Stimulated activated CD4-positive, alpha-beta T cell treated with anti-CD3 and anti-CD28 coated beads, Interleukin-4, amount 100 ng/mL, for 4 hours (primary cell): ENCODE data around the gene FBXO2.
"Not testable (repeated sequence)": the region's sequence is repeated elsewhere in the genome, so short reads cannot be mapped to it uniquely, and the experiment has no call there.

ENCODE experiments used
- DNase-seq, 2 experiments: peaks; one replicate each; pipeline ENCODE4 v3.0.0-alpha.2; 2020

The FBXO2 gene

DNA sequence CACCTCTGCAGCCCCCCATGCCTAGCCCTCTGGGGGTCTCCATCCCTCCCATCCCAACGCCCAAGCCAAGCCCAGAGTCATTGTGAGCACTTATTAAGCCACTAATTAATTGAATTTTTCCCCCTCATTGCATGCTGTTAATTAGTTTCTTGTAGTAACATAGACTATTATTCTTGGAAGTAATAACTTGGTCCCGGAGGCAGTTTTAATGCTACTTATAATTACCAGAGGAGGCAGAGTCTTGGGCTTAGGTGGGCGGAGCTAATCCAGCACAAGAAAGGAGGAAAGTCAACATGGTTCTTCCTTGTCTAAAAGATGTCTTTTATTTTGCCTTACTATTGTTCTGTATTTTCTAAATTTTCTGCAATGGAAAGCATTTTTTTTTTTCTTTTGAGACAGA lies 27.7 kb downstream of the FBXO2 start:
- DNase-seq: no peak

DNA sequence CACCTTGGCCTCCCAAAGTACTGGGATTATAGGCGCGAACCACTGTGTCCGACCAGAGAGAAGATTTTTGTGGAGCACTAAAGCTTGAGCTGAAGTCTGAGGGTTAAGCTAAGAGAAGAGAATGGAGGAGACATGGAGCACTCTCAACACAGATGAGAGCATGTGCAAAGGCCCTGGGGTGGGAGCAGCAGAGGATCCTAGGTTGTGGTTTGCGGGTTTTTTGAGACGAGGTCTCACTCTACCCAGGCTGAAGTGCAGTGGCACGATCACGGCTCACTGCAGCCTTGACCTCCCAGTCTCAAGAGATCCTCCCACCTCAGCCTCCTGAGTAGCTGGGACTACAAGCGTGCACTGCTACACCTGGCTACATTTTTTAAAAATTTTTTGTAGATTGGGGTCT lies 30.5 kb downstream of the FBXO2 start:
- DNase-seq: no peak

DNA sequence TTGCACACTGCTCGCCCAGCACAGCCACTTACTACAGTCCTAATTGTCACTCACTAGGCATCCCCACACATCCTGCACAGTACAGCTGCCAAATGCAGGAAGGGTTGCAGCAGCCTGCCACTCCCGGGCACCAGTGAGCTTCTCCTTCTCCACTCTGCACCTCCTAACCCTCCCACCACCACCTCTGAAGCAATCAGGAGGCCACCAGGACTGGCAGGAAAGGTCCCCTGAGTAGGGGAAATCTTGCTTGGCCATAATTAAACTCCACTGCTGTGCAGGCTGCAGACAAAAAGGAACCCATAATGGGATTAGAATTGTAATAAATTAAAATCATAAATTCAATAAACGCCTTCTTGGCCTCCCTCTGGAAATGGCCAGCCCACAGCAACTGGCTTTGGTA lies 31.8 kb downstream of the FBXO2 start:
- DNase-seq: no peak

DNA sequence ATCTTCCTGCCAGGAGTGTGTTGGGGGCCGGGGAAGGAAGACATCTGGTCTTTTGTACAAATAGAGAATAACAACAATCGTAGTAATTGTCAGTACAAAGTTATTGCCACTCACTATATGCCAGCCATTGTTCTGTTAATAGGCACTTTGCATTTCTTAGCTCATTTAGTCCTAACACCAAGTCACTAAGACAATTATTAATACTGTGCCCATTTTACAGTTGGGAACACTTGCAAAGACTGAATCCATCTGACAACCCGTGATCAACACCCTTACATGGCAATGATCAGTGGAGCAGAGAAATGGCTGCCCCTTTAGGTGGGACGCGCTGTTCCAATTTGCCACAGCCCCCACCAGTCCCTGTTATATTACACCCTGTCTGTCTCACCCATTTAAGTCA lies 33.3 kb downstream of the FBXO2 start:
- no peak for DNase-seq

DNA sequence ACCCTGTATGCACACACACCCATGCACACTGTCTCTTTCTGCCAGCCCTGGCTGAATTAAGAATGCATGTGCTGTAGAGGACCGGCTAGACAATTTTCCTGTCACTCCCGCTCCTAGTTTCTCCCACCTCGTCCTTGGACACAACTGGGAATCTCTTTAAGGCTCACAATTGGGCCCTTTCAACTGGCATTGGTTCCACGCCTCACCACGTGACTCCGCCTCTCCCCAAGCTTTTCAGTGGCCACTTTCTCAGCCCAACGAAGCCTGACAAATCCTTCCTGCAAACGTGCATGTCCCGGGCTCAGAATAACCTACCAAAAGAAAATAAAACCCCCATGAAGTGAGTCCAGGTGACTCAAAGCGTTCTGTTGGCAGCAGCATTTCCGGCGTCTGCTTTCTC lies 33.8 kb downstream of the FBXO2 start:
- DNase-seq: no peak

DNA sequence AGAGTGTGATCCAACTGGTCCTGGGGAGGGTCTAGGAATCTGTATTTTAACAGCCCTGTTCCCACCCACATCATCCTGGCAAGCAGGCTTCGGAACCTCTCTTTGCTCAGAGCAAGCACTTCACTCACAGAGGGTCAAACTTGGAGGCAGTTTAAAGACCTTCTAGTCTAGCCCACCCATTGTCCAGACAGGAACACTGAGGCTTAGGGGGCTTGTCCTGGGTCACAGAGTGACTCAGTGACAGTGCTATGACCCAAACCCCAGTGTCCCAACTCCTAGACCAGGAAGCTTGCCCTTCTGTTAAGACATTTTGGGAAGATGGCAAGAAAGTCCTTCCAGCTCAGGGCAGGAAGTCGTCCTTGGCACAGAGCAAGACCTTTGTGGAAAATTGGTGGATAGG lies 36.5 kb downstream of the FBXO2 start:
- no peak for DNase-seq

DNA sequence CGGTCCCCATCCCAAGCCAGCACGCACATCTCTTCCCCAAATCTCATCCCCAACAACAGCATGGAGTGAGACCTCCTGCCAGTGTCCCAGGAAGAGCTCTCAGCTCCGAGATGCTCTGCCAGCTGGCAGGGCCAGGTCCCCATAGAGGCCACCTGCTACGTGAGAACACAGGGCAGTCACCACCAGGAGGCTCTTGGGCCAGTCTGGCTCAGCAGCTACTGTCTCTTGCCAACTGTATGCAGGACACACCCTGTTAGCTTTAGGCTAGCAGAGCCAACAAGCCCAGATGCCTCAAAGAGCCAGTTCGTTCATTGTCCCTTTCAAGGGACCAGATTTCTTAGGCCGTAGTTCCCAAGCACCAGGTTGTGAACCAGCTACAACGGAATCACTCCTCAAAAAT lies 36.9 kb downstream of the FBXO2 start:
- no peak for DNase-seq

DNA sequence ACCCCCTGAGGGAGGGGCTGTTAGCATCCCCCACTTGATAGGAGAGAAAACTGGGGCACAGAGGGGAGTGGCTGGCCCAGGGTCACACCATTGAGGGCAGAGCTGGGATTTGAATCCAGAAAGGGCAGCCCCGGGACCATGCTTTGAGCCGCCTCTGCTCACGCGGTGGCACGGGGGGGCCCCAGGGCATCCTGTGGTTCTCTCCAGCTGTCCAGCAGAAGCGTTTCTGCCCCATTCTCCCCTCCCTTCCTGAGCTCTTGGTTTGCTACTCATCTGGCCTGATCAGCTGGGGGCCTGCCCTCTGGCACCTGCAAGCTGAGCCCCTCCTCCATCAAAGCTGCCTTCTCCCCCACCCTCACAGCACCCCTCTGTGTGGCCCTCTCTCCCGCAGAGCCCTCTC lies 37.5 kb downstream of the FBXO2 start:
- no peak for DNase-seq

DNA sequence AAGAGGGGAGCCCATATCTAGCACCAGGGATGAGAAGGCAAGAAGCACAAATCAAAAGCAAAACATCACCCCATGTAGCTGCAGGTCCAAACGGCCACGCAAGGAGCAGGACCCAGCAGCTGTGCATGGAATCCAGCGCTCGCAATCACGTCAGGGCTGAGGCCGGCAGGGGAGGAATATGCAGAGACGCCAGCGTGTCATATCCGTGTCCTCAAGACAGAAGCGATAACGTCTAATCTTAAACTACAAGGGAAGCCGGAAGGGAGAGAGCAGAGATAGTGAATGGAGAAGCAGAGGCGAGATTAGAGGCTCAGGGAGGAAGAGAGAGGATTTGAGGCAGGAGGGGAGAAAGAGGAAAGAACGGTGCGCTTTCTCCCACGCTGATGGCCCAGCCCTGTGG lies 39.1 kb downstream of the FBXO2 start:
- DNase-seq: no peak

DNA sequence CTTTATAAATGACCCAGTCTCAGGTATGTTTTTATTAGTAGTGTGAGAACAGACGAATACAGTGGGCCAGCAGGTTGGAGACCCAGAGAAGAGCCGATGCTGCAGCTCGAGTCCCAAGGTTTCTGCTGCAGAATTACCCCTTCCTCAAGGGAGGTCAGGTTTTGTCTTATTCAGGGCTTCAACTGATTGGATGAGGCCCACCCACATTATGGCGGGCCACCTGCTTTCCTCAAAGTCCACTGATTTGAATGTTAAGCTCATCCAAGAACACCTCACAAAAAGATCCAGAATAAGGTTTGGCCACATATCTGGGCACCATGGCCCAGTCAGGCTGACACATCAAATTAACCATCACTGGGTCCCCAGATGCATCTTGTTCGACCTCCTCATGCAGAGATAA lies 40.9 kb downstream of the FBXO2 start:
- DNase-seq: no peak

DNA sequence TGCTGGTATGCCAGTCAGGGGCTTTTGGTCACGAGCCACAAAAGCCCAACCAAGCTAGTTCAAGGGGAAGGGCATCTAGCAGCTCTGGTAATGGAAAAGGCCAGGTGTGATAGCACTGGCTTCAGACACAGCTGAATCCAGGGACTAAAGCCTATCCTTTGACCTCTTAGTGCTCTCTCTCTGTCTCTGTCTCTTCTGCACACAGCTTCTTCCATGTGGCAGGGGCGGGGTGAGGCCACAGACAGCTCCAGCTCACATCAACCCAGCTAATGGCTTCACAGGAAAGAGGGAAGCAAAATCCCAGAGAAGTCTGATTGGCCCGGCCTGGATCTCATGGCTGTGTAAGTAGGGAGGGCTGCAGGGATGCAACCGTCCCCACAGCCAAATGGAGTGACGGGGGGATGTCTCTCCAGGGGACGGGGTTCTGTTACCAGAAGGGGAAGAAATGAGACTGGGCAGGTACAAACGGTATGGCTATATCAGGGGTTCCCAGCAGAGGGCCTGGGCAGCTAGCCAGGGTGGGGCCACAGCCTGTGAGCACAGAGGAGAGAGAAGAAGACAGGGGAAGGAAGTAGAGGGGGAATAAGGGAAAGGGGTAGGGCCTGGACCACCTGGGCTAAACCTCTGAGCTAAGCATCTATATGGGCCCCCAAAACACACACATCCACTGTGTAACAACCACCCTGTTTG lies 42.4 kb downstream of the FBXO2 start:
- no peak for DNase-seq

DNA sequence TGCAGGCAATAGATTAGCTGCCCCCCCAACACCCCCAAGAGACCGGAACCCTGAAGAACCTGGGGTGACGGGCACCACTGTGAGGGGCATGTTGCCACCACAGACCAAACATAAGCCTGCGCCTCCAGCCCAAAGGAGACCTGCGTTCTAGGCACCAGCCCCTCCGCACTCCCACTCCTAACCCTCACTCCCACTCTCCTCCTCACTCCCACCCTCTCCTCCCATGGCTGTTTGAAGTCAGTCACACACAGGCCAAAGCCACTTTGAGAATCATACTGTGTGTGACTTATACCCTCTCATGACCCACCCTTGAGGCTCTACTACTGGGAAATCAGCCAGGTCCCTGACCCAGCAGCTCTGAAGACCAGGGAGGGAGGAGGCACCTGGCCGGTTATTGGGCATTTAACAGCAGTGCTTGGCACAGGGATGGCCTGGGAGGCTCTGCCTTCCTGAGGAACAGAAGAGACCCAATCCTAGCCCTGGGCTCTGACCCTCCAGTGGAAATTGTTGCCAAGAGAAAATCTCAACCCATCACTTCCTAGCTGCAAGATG lies 43.5 kb downstream of the FBXO2 start:
- no peak for DNase-seq

DNA sequence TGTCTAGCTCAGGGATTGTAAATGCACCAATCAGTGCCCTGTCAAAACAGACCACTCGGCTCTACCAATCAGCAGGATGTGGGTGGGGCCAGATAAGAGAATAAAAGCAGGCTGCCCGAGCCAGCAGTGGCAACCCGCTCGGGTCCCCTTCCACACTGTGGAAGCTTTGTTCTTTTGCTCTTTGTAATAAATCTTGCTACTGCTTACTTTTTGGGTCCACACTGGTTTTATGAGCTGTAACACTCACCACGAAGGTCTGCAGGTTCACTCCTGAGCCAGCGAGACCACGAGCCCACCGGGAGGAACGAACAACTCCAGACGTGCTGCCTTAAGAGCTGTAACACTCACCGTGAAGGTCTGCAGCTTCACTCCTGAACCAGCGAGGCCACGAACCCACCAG lies 44.9 kb downstream of the FBXO2 start:
- not testable (repeated sequence) for DNase-seq

DNA sequence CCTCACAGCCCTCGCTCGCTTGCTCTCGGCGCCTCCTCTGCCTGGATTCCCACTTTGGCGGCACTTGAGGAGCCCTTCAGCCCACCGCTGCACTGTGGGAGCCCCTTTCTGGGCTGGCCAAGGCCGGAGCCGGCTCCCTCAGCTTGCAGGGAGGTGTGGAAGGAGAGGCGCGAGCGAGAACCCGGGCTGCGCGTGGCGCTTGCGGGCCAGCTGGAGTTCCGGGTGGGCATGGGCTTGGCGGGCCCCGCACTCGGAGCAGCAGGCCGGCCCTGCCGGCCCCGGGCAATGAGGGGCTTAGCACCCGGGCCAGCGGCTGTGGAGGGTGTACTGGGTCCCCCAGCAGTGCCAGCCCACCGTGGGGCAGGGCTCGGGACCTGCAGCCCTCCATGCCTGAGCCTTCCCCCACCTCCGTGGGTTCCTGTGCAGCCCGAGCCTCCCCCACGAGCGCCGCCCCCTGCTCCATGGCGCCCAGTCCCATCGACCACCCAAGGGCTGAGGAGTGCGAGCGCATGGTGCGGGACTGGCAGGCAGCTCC lies 45.6 kb downstream of the FBXO2 start:
- DNase-seq: not testable (repeated sequence)

DNA sequence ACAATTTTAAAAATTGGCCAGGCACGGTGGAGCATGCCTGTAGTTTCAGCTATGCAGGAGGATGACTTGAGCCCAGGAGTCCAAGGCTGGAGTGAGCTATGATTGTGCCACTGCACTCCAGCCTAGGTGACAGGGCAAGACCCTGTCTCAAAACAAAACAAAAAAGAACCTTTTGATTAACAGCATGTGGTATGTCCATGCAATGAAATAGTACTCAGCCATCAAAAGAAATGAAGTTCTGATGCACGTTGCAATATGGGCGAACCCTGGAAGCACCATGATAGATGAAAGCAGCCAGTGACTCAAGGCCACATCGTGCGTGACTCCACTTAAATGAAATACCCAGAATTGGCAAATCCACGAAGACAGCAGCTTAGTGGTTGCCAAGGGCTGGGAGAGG lies 47.5 kb downstream of the FBXO2 start:
- no peak for DNase-seq

DNA sequence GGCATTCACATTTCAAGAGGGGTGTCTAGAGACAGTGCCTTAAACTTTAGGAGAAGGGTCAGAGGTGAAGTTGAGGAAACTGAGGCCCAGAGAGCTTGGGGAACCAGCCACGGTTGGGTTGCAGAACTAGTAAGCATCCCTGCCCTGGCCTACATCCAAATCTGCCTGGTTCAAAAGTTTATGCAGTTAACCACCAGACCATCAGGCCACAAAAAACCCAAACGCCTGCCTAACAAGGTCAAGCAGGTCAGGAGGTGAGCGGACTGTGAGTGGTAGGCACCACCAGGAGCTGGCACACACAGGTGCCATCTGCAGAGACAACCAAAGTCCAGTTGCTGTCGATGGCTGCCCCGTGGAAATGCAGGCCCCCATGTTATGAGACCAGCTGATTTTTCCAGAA lies 51.2 kb downstream of the FBXO2 start:
- no peak for DNase-seq

DNA sequence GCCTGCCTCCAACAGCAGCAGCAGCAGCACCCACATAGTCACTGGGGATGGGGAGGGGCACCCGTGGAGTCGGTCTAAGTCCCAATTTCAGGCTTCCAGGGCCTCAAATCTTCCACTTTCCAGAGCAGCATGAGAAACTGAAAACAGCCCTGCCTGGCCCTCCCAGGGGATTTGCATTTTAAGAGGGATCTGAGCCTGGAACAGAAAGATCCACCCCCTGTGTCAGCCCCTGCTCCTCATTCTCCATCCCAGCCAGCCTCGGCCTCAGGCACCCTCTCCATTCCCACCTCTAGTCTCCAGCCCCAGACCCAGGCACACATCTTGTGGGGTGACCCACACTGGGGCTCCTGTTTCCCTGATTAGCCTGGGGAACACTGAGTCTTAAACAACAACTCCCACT lies 51.8 kb downstream of the FBXO2 start:
- no peak for DNase-seq

DNA sequence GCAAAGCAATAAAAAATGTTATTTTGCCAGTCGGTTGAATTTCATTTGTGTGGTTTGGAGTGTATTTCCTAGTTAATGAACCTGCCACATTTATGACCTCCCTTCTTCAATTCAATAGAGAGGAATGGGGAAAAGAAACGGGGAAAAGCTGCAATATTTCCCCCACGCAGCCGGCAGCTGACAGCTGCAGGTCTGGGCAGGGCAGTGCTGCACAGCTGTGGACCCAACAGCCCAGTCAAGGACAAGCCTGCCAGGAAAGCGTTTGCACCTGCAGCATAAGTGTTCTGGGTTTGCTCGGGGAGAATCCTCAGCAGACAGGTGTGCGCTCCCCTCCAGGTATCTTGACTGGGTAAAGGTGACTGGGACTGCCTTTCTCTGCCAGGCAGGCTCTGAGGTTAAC lies 53.4 kb downstream of the FBXO2 start:
- DNase-seq: no peak

DNA sequence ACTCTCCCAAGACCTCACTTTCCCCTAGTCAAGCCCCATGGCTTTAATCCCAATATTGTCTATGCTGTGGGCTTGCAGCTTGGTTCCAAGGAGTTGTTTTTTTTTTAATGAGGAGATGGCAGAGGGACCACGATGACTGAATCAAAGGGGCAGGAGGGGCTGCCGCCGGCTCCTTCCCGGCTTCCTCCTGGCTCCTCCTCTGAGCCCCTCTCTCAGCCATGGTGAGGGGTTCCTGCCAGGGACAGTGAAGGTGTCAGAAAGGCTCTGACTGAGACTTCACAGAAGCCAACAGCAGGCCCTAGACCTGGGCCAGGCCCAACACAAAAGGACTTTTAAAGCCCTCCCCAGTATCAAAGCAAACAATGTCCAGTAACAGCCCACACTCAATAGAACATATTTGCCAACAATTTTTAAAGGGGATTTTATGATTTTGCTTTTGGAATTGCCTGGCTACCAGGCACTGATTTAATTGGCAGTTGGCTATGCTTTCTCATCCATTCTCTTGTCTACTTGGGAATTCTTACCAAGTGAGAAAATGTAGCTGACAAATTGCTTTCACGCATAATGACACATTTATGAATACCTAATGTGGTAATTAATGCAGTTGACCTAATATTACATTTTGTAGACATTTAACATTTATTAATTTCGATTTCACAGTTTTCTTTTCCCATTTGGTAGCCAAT lies 54.2 kb downstream of the FBXO2 start:
- DNase-seq: no peak

DNA sequence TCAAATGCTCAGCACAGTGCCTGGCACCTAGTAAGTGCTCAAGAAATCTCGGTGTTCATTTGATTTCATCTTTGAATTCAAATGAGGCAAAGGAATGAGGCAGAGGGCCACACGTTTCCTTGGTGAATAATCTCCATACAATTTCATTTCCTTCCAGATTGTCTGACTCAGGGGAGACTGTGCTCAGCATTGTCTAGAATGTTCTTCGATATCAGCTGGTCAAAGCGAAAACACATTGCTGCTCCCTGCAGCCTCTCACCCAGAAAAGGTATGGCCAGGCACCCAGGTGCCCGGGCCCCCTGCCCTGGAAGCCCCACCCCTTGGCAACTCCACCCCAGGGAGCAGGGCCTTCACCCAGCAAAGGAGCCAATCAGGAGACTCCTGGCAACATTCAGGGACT lies 55.8 kb downstream of the FBXO2 start:
- DNase-seq: no peak
